ENCODE measurements around the gene ZNF777.

ZNF777 gene

GRCh38 chr7:149505551-149505950 lies 44.7 kb upstream of the ZNF777 start:
- Histone ChIP-seq H3F3A (ENCODE audit: insufficient read depth, low read length) (no peaks in the 10 kb centered on the region), H3K4me2 (ENCODE audit: low read depth, low read length) (no peak overlapping the region), H3K9me3 (replicated peaks; ENCODE audit: insufficient read depth, low read length) (no peaks in the 10 kb centered on the region), H3K79me2 (ENCODE audit: low read length) (no peaks in the 10 kb centered on the region), H3K4me1 (ENCODE audit: low read length) (no peaks in the 10 kb centered on the region), H3K27ac (ENCODE audit: low read length) (no peak overlapping the region), H3K9me2 (replicated peaks; ENCODE audit: insufficient read depth, low read length) (no peaks in the 10 kb centered on the region), H2AFZ (ENCODE audit: low read length) (no peak overlapping the region), H3K4me3 (ENCODE audit: low read length) (no peak overlapping the region), H3K9ac (ENCODE audit: low read length) (no peak overlapping the region), H4K20me1 (ENCODE audit: insufficient read depth, low read length) (no peaks in the 10 kb centered on the region), H3K36me3 (replicated peaks; ENCODE audit: insufficient read depth, low read length) (no peaks in the 10 kb centered on the region), H3K27me3 (replicated peaks; ENCODE audit: insufficient read depth, low read length) (no peaks in the 10 kb centered on the region)
- TF ChIP-seq EZH2phosphoT487 (IDR thresholded peaks at IDR 0.05; ENCODE audit: low read length): no peak
- no peak for TF ChIP-seq EZH2 (optimal IDR thresholded peaks at IDR 0.05; ENCODE audit: low read depth, low read length)
- no peak for TF ChIP-seq CTCF (IDR thresholded peaks at IDR 0.05; ENCODE audit: low read length)
- DNase-seq: no peak

- no peak overlapping the region for H3K9ac ChIP-seq (ENCODE audit: low read length)
- H3K4me3 ChIP-seq (ENCODE audit: low read length): no peak overlapping the region
- no peak overlapping the region for H3K27ac ChIP-seq (ENCODE audit: low read length)
- no peaks in the 10 kb centered on the region; the same call in 1 of the 2 replicates for H3F3A ChIP-seq (ENCODE audit: insufficient read depth, low read length)
- TF ChIP-seq EZH2phosphoT487 (IDR thresholded peaks at IDR 0.05; ENCODE audit: low read length) (no peak), CTCF (IDR thresholded peaks at IDR 0.05; ENCODE audit: low read length) (no peak), EZH2 (optimal IDR thresholded peaks at IDR 0.05; ENCODE audit: low read depth, low read length) (no peak)
- H3K27me3 ChIP-seq (replicated peaks; ENCODE audit: insufficient read depth, low read length): no peaks in the 10 kb centered on the region
- H4K20me1 ChIP-seq (ENCODE audit: insufficient read depth, low read length): no peaks in the 10 kb centered on the region
- no peak for DNase-seq
- no peak overlapping the region for H3K4me2 ChIP-seq (ENCODE audit: low read depth, low read length)
- H3K4me1 ChIP-seq (ENCODE audit: low read length): no peaks in the 10 kb centered on the region
- H3K9me3 ChIP-seq (replicated peaks; ENCODE audit: insufficient read depth, low read length): no peaks in the 10 kb centered on the region
- no peak overlapping the region for H2AFZ ChIP-seq (ENCODE audit: low read length)
- H3K36me3 ChIP-seq (replicated peaks; ENCODE audit: insufficient read depth, low read length): no peaks in the 10 kb centered on the region
- H3K9me2 ChIP-seq (replicated peaks; ENCODE audit: insufficient read depth, low read length): no peaks in the 10 kb centered on the region
- peaks cover 5% of the 10 kb centered on the region for H3K79me2 ChIP-seq (ENCODE audit: low read length)
These were observed 40.8 kb upstream of the ZNF777 start for GRCh38 chr7:149501651-149502050.

GRCh38 chr7:149500910-149501309 lies 40.0 kb upstream of the ZNF777 start:
- Histone ChIP-seq H3K4me2 (ENCODE audit: low read depth, low read length) (no peak overlapping the region), H3F3A (ENCODE audit: insufficient read depth, low read length) (no peaks in the 10 kb centered on the region; the same call in 1 of the 2 replicates), H3K79me2 (ENCODE audit: low read length) (peaks cover 12% of the 10 kb centered on the region), H2AFZ (ENCODE audit: low read length) (no peak overlapping the region), H3K27me3 (replicated peaks; ENCODE audit: insufficient read depth, low read length) (no peaks in the 10 kb centered on the region), H3K9me2 (replicated peaks; ENCODE audit: insufficient read depth, low read length) (no peaks in the 10 kb centered on the region), H4K20me1 (ENCODE audit: insufficient read depth, low read length) (no peaks in the 10 kb centered on the region), H3K9ac (ENCODE audit: low read length) (no peak overlapping the region), H3K36me3 (replicated peaks; ENCODE audit: insufficient read depth, low read length) (no peaks in the 10 kb centered on the region), H3K4me1 (ENCODE audit: low read length) (0 out of 2 replicates have a peak, but pooled peaks cover 5% of the 10 kb centered on the region), H3K27ac (ENCODE audit: low read length) (no peak overlapping the region), H3K4me3 (ENCODE audit: low read length) (no peak overlapping the region), H3K9me3 (replicated peaks; ENCODE audit: insufficient read depth, low read length) (no peaks in the 10 kb centered on the region)
- TF ChIP-seq CTCF (IDR thresholded peaks at IDR 0.05; ENCODE audit: low read length) (no peak), EZH2 (optimal IDR thresholded peaks at IDR 0.05; ENCODE audit: low read depth, low read length) (no peak), EZH2phosphoT487 (IDR thresholded peaks at IDR 0.05; ENCODE audit: low read length) (no peak)
- no peak for DNase-seq
